ENCODE data around the gene TMPRSS6.

GRCh38 chr22:37065961-37066360 is 43.6 kb downstream of the TMPRSS6 start:
- no peak for TF ChIP-seq CTCF (IDR thresholded peaks at IDR 0.05)
- no peak for TF ChIP-seq POLR2A (IDR thresholded peaks at IDR 0.05; ENCODE audit: low read depth)
- no peak for TF ChIP-seq EP300 (IDR thresholded peaks at IDR 0.05)
- TF ChIP-seq POLR2AphosphoS5 (IDR thresholded peaks at IDR 0.05): no peak

All from esophagus muscularis mucosa (tissue), 4 donors.